ENCODE measurements around the gene NR2C2AP. TPM values are rescaled to one million over a fixed set of nuclear protein-coding genes. Genes with fewer than 3 reads are reported as not detected.

Gene NR2C2AP
- total RNA-seq, 1 experiment from 2014 or later, result 31.7 TPM

GRCh38 chr19:19165396-19165795 lies 37.8 kb downstream of the NR2C2AP start:
- no peaks in the 10 kb centered on the region for H4K20me1 ChIP-seq (ENCODE audit: control insufficient read depth, insufficient read depth, insufficient read length)
- H3K9me3 Mint-ChIP-seq, result no peaks in the 10 kb centered on the region
- H2BK5ac ChIP-seq (ENCODE audit: insufficient read length, low read length), result no peak overlapping the region
- no peak overlapping the region for H3K14ac ChIP-seq (ENCODE audit: insufficient read depth, low read length)
- H3K27ac Mint-ChIP-seq, result peak overlapping the region in 1 of 3 experiments; percentile 5; a peak in 1 of 7 replicates
- no peaks in the 10 kb centered on the region for H3K23me2 ChIP-seq (ENCODE audit: insufficient read length, low read depth, low read length, poor library complexity, severe bottlenecking)
- peaks cover 13 to 29% of the 10 kb centered on the region in 2 experiments for H3K4me1 Mint-ChIP-seq
- H2AFZ ChIP-seq (ENCODE audit: low read length), result no peak overlapping the region
- WGBS (ENCODE audit: extremely low coverage, insufficient read length, low lambda C conversion rate), result no CpG with 5 or more reads among the region's 1 CpG
- H3K4ac ChIP-seq (ENCODE audit: low read depth, low read length), result no peak overlapping the region
- H2BK15ac ChIP-seq (ENCODE audit: low read depth, low read length), result no peak overlapping the region
- no peak overlapping the region for H3K18ac ChIP-seq (ENCODE audit: insufficient read length, low read depth, low read length)
- no peak overlapping the region for H3K56ac ChIP-seq (ENCODE audit: insufficient read length, low read depth, low read length)
- TF ChIP-seq CTCF (conservative IDR thresholded peaks at IDR 0.05), result no peak
- H3K9me3 ChIP-seq (ENCODE audit: control insufficient read depth, low read depth, low read length), result no peaks in the 10 kb centered on the region
- no peak overlapping the region for H3K4me2 ChIP-seq (ENCODE audit: insufficient read depth, insufficient read length, low read length)
- no peaks in the 10 kb centered on the region; a peak in 2 of 7 replicates for H3K36me3 Mint-ChIP-seq (ENCODE audit: insufficient read depth in 1 of 3, low read depth in 3 of 3)
- no peak overlapping the region for H3T11ph ChIP-seq (ENCODE audit: low read length)
- H2AK5ac ChIP-seq (ENCODE audit: insufficient read length, low read length), result no peak overlapping the region
- H3K9ac ChIP-seq (ENCODE audit: extremely low read depth, insufficient read length, low read length), result no peak overlapping the region
- no peak overlapping the region for H2BK20ac ChIP-seq (ENCODE audit: low read depth, low read length, poor library complexity, severe bottlenecking)
- no peak overlapping the region; a peak in 1 of 5 replicates for H3K4me3 Mint-ChIP-seq
- no peak overlapping the region for H3K27ac ChIP-seq (ENCODE audit: insufficient read length, low read depth, low read length)
- H4K8ac ChIP-seq (replicated peaks; ENCODE audit: insufficient read length, low read depth, low read length), result no peak overlapping the region
- H3K23ac ChIP-seq (ENCODE audit: insufficient read length, low read depth, low read length), result no peak overlapping the region
- no peak overlapping the region for H4K91ac ChIP-seq (ENCODE audit: insufficient read length, low read depth, low read length)
- no peak overlapping the region for H2BK12ac ChIP-seq (ENCODE audit: insufficient read length, low read depth, low read length)
- H2BK120ac ChIP-seq (ENCODE audit: low read depth, low read length, poor library complexity, severe bottlenecking), result no peak overlapping the region
- H3K4me1 ChIP-seq (ENCODE audit: insufficient read depth, low read length), result no peaks in the 10 kb centered on the region
- no peak overlapping the region for H4K5ac ChIP-seq (ENCODE audit: insufficient read length, low read depth, low read length)
- H3K27me3 ChIP-seq (ENCODE audit: insufficient read depth, low read length), result peaks cover 6% of the 10 kb centered on the region; the same call in 1 of the 2 replicates
- H3K27me3 Mint-ChIP-seq (ENCODE audit: low read depth), result peaks cover 47% of the 10 kb centered on the region
- no peak for DNase-seq
- H3K79me1 ChIP-seq (ENCODE audit: insufficient read depth, low read depth, low read length, poor library complexity, severe bottlenecking), result no peaks in the 10 kb centered on the region
- no peaks in the 10 kb centered on the region for H3K79me2 ChIP-seq (ENCODE audit: insufficient read depth, low read length)
